GM12878 (cell line): ENCODE results near the gene RERE. TPM values are rescaled to one million over a fixed set of nuclear protein-coding genes. Genes with fewer than 3 reads are reported as not detected.
"Not testable (repeated sequence)": the region's sequence is repeated elsewhere in the genome, so short reads cannot be mapped to it uniquely, and the experiment has no call there.

Experiments used
- ATAC-seq: fragments of 200-7000 bp; cut with Tn5 transposase; 3 replicates; pipeline ENCODE4 v1.9.1; 2020; ENCODE audit warnings: mild to moderate bottlenecking, moderate library complexity
- BruUV-seq: library from RNA; stranded (reverse); fragments of 400-500 nt; replicated peaks from 2 replicates; lab custom pipeline; 2021; lab: Mats Ljungman, UMichigan
- CTCF ChIA-PET: fragments of 300-600 bp; sonication (Branson Sonifier 250); formaldehyde crosslinking; extraction: SDS; loops from one replicate; lab custom pipeline; 2021; ENCODE audit warnings: inconsistent platforms; lab: Yijun Ruan, JAX
- POLR2A ChIA-PET: fragments of 350-600 bp; formaldehyde crosslinking; extraction: SDS; loops from one replicate; lab custom pipeline; 2021; ENCODE audit warnings: inconsistent platforms; lab: Charles Lee
- RAD21 ChIA-PET: fragments of 300-600 bp; sonication (Branson Sonifier 250); formaldehyde crosslinking; loops from one replicate; lab custom pipeline; 2023; ENCODE audit warnings: antibody characterized with exemption; ENCODE audit not compliant: unreplicated experiment; lab: Charles Lee
- SMC1A ChIA-PET: fragments of 300-600 bp; sonication (Branson Sonifier 250); formaldehyde crosslinking; loops from one replicate; lab custom pipeline; 2023; ENCODE audit not compliant: unreplicated experiment, uncharacterized antibody; lab: Charles Lee
- DNase-seq: peaks from one replicate; pipeline ENCODE4 v3.0.0-alpha.2; 2011; ENCODE audit warnings: low read depth, low spot score
- FAIRE-seq: peaks from 3 replicates; lab custom pipeline; 2011; peaks lifted over from hg19 to GRCh38; lab: Jason Lieb, UNC
- H2AFZ ChIP-seq: 2 replicates; pipeline ENCODE4 v1.6.0; 2011; ENCODE audit warnings: low read depth, low read length, control low read depth; ENCODE audit not compliant: control insufficient read depth
- H3K27ac ChIP-seq: 2 replicates; pipeline ENCODE4 v1.5.1; 2011; ENCODE audit warnings: control low read depth; ENCODE audit not compliant: control insufficient read depth, insufficient read depth
- H3K27me3 ChIP-seq, 2 experiments: replicated peaks in 1 of 2; 2 replicates each; pipeline versions ENCODE4 v1.6.0 to v1.6.1; 2011; ENCODE audit warnings: low read length in 1 of 2; ENCODE audit not compliant: control insufficient read depth in 2 of 2, insufficient read depth in 2 of 2
- H3K36me3 ChIP-seq, 2 experiments: 2 replicates each; pipeline ENCODE4 v1.5.1; 2011; ENCODE audit warnings: low read length in 1 of 2; ENCODE audit not compliant: control insufficient read depth in 2 of 2, insufficient read depth in 2 of 2
- H3K4me1 ChIP-seq: 2 replicates; pipeline ENCODE4 v1.6.1; 2011; ENCODE audit warnings: mild to moderate bottlenecking, low read length, moderate library complexity, mixed read lengths; ENCODE audit not compliant: control insufficient read depth, insufficient read depth
- H3K4me2 ChIP-seq: 2 replicates; pipeline ENCODE4 v1.6.0; 2011; ENCODE audit warnings: control low read depth; ENCODE audit not compliant: control insufficient read depth, insufficient read depth
- H3K4me3 ChIP-seq: fragments of 200-600 bp; sonication (generic); 2 replicates; pipeline ENCODE4 v1.5.1; 2016
- H3K79me2 ChIP-seq: 2 replicates; pipeline ENCODE4 v1.6.0; 2011; ENCODE audit warnings: low read length; ENCODE audit not compliant: control insufficient read depth, insufficient read depth
- H3K9ac ChIP-seq: 2 replicates; pipeline ENCODE4 v1.8.0; 2011; ENCODE audit warnings: low read length, control low read depth, mixed read lengths; ENCODE audit not compliant: control insufficient read depth, insufficient read depth
- H3K9me3 ChIP-seq: replicated peaks from 3 replicates; pipeline ENCODE4 v1.5.1; 2011; ENCODE audit warnings: mild to moderate bottlenecking, low read length; ENCODE audit not compliant: control insufficient read depth, insufficient read depth
- H4K20me1 ChIP-seq: 2 replicates; pipeline ENCODE4 v1.6.0; 2011; ENCODE audit not compliant: control insufficient read depth, insufficient read depth
- CBX3 ChIP-seq: fragments of 200-600 bp; sonication (generic); IDR thresholded peaks from 2 replicates; pipeline ENCODE4 v1.6.1; 2016; ENCODE audit warnings: low read depth, borderline replicate concordance
- FOXK2 ChIP-seq: fragments of 450-650 bp; IDR thresholded peaks from 2 replicates; pipeline ENCODE4 v1.6.1; 2017; ENCODE audit warnings: mild to moderate bottlenecking, moderate library complexity
- GATAD2B ChIP-seq: fragments of 450-650 bp; conservative IDR thresholded peaks from 2 replicates; pipeline ENCODE4 v1.6.1; 2017; ENCODE audit warnings: low read depth, mild to moderate bottlenecking, moderate library complexity
- IRF4 ChIP-seq: IDR thresholded peaks from 2 replicates; pipeline ENCODE4 v1.6.1; 2011; ENCODE audit warnings: low read depth, low read length
- JUNB ChIP-seq: IDR thresholded peaks from 2 replicates; pipeline ENCODE4 v1.6.1; 2016; ENCODE audit warnings: antibody characterized with exemption, mild to moderate bottlenecking
- NBN ChIP-seq: fragments of 450-650 bp; IDR thresholded peaks from 2 replicates; pipeline ENCODE4 v1.6.1; 2016
- WGBS: methylation state at CpG from one replicate; pipeline ENCODE4 v1.1.6; 2016; ENCODE audit warnings: low lambda C conversion rate; ENCODE audit not compliant: insufficient replicate concordance, insufficient coverage; ENCODE audit errors: missing lambda C conversion rate; 5-methylcytosine and 5-hydroxymethylcytosine counted together
- in situ Hi-C: fragments of 300-500 bp; cut with MboI; formaldehyde crosslinking; loops from 9 replicates; pipeline ENCODE4 v1.14.3; 2018; ENCODE audit warnings: mixed read lengths
- intact Hi-C: fragments of 100-400 bp; cut with micrococcal nuclease; formaldehyde crosslinking; loops from one replicate; pipeline ENCODE4 v1.14.2; 2022; ENCODE audit not compliant: unreplicated experiment
- polyA plus RNA-seq, 11 experiments: library from polyadenylated mRNA; depleted of rRNA in 4 of 11; unstranded in 6 of 11; stranded (reverse) in 5 of 11; fragments of >200 nt; fragmentation: Nextera tagmentation in 4 of 11; fragmentation: Illumina TruSeq in 1 of 11; extraction: Ambion mirVana in 4 of 11; extraction: Trizol in 1 of 11; gene quantifications; 1 replicate in 1 of 11; 2 replicates in 10 of 11; pipeline versions ENCODE4 v1.2.1 to v1.2.3, GENCODE V29; 2011 to 2016; ENCODE audit warnings: inconsistent platforms in 2 of 11, missing spikeins in 2 of 11, low read depth in 1 of 11
- total RNA-seq, 4 experiments: library from RNA; depleted of rRNA in 3 of 4; stranded (reverse); fragments of >200 nt in 3 of 4; fragmentation: Illumina TruSeq in 1 of 4; extraction: Trizol in 1 of 4; gene quantifications; 2 replicates each; pipeline versions ENCODE4 v1.2.1 to v1.2.3, GENCODE V29; 2013 to 2021

Gene RERE
- total and polyA plus RNA-seq, 10 of the 15 experiments (the other 5 are each of a cell fraction or from before 2014, with no cell fraction given), result 5.2 to 60.5 (median 20.2) TPM

GRCh38 chr1:8450312-8450711, 367.1 kb downstream of the RERE start:
- ChIA-PET SMC1A (interaction anchor here (0.7 to 1.4 kb wide), 5 partner anchors 10 to 63 kb away, joined by 3 to 5 read pairs (median 4); no protein-coding TSS in a partner anchor), CTCF (no interaction called here), POLR2A (no interaction called here), RAD21 (interaction anchor here (1.1 kb wide), 1 partner anchor 29 kb away, joined by 3 read pairs; no protein-coding TSS in a partner anchor)
- intact Hi-C loops (no loop called here), in situ Hi-C loops (no loop called here)
- H3K9me3 ChIP-seq, result no peaks in the 10 kb centered on the region
- H4K20me1 ChIP-seq, result no peaks in the 10 kb centered on the region
- H3K4me3 ChIP-seq, result no peak overlapping the region
- TF ChIP-seq CBX3 (no peak), FOXK2 (no peak), JUNB (no peak)
- FAIRE-seq (no peak), ATAC-seq (no peak), DNase-seq (no peak)
- H3K9ac ChIP-seq, result no peak overlapping the region
- peaks cover 0 to 4% of the 10 kb centered on the region in 2 experiments; a peak in 2 of 4 replicates for H3K36me3 ChIP-seq
- H3K4me1 ChIP-seq, result no peaks in the 10 kb centered on the region
- H3K79me2 ChIP-seq, result no peaks in the 10 kb centered on the region
- no peaks in the 10 kb centered on the region for H3K27me3 ChIP-seq
- H2AFZ ChIP-seq, result no peak overlapping the region
- no peak overlapping the region for H3K4me2 ChIP-seq
- 93% methylated on average over 11 of the region's 11 CpGs for WGBS
- no peak overlapping the region for H3K27ac ChIP-seq
- BruUV-seq, result no TSS peak

DNA sequence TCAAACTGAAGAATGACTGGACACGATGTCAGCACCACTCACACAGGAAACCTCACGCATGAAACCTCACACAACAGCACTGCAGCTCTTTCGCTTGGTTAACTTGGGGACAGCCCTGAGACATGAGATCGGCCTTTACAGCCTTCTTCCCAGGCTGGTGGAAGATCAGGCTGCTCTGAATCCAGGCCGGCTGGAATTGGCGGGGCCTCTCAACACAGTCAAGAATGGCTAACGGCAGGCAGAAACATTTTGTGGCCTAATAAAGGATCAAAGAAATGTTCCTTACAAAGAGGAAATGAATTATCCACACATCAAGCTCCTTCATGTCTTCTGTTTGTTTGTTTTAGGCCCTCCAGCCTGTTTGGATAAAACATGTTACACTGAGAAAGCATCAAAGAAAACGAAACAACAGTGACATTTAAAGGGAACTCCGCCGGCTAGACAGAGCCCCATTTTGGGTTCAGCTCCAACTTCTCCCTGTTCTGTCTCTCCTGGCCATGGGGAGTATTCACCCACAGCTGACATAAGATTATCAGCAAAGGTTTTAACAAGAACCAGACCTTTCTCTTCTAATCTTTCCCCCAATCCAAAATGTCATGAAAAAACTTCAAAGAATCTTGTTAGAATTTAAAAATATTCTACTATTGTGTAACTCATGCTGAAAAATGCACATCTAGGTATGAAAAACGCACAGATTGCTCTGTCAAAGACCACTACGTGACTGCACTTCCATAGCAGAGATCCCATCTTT, 368.4 kb downstream of the RERE start:
- H3K4me2 ChIP-seq, result no peak overlapping the region
- ChIA-PET SMC1A (interaction anchor here (0.8 to 1.4 kb wide), 4 partner anchors 11 to 400 kb away, joined by 3 to 5 read pairs (median 3); no protein-coding TSS in a partner anchor), RAD21 (no interaction called here), POLR2A (interaction anchor here (0.5 to 0.7 kb wide), 2 partner anchors 122 to 179 kb away, joined by 3 to 4 read pairs; no protein-coding TSS in a partner anchor)
- 93% methylated on average over 12 of the region's 12 CpGs for WGBS
- no peaks in the 10 kb centered on the region for H3K4me1 ChIP-seq
- no peak overlapping the region for H3K9ac ChIP-seq
- BruUV-seq, result no TSS peak
- ATAC-seq (no peak), DNase-seq (no peak)
- intact Hi-C loops, result no loop called here
- in situ Hi-C loops, result no loop called here
- no peaks in the 10 kb centered on the region for H3K27me3 ChIP-seq
- H3K27ac ChIP-seq, result no peak overlapping the region
- no peak for TF ChIP-seq IRF4
- TF ChIP-seq GATAD2B, result no peak
- TF ChIP-seq NBN, result no peak
- TF ChIP-seq, all 136 proteins: peak for 0
- Histone ChIP-seq H4K20me1 (no peaks in the 10 kb centered on the region), H3K9me3 (no peaks in the 10 kb centered on the region; the same call in 2 of the 3 replicates), H3K4me3 (no peak overlapping the region), H3K79me2 (no peaks in the 10 kb centered on the region), H2AFZ (no peak overlapping the region), H3K36me3 (peaks cover 0 to 4% of the 10 kb centered on the region in 2 experiments; a peak in 1 of 4 replicates)
- CTCF ChIA-PET, result interaction anchor here (0.8 kb wide), 1 partner anchor 9 kb away, joined by 3 read pairs; no protein-coding TSS in a partner anchor
- no peak for FAIRE-seq

DNA sequence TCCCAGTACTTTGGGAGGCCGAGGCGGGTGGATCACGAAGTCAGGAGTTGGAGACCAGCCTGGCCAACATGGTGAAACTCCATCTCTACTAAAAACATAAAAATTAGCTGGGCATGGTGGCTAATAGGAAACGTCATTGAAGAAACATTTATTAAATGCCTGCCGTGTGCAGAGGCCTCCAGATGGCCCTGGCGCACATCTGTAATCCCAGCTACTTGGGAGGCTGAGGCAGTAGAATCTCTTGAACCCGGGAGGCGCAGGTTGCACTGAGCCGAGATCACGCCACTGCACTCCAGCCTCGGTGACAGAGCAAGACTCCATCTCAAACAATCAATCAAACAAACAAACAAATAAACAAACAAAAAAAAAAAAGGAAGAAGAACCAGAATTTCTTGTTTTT, 368.9 kb downstream of the RERE start:
- CTCF ChIA-PET, H3K36me3 ChIP-seq, H4K20me1 ChIP-seq, H3K9ac ChIP-seq, H3K79me2 ChIP-seq, ATAC-seq, RAD21 ChIA-PET, BruUV-seq, H3K9me3 ChIP-seq, H3K4me3 ChIP-seq, H3K4me2 ChIP-seq, in situ Hi-C loops, intact Hi-C loops, H3K27ac ChIP-seq, H3K4me1 ChIP-seq, H3K27me3 ChIP-seq, H2AFZ ChIP-seq, FAIRE-seq, DNase-seq: not testable (repeated sequence)
- POLR2A ChIA-PET, result interaction anchor here (0.7 kb wide), 1 partner anchor 123 kb away, joined by 3 read pairs; no protein-coding TSS in a partner anchor
- WGBS, result 89% methylated on average over 11 of the region's 11 CpGs
- SMC1A ChIA-PET, result interaction anchor here (0.8 to 1.4 kb wide), 3 partner anchors 30 to 400 kb away, joined by 3 read pairs; no protein-coding TSS in a partner anchor
